ENCODE data around the gene SPHK2. TPM values are rescaled to one million over a fixed set of nuclear protein-coding genes. Genes with fewer than 3 reads are reported as not detected.

SPHK2 gene
- total RNA-seq, 4 donors from 2014 or later, result 41.8 to 185 (median 68.7) TPM

DNA sequence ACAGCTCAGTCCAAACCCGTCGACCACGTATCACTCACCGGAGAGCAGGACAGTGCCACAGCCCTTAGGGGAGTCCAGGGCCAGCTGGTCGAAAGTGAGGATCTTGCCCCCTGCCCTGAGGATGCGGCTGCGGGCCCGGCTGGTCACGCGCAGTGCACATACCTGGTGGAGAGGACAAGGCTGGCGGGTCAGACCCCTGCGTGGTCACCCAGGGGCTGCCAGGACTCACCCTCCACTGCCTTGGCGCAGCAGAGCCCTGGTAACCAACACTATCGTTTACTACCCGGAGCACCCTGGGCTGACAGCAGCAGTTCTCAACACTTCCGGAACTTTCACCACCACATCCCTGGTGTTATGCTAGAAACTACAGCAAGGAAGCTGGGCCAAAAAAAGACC is 3.3 kb upstream of the SPHK2 start:
- no peak overlapping the region for H3K4me3 ChIP-seq
- H3K4me1 ChIP-seq, result peaks cover 24 to 50% (median 48%) of the 10 kb centered on the region in 4 donors
- in situ Hi-C loops (cut with MboI; ENCODE audit: low pct_ligation_motif_present in 1 of 4, low pct_unique_long_range_greater_than_20kb in 1 of 4, low sequenced_read_pairs in 3 of 4), result no loop called here
- peak overlapping the region; percentile 90 to 97 (median 94) for H3K27ac ChIP-seq
- no peaks in the 10 kb centered on the region for H3K9me3 ChIP-seq
- no peak for DNase-seq
- TF ChIP-seq EP300 (IDR thresholded peaks at IDR 0.05; ENCODE audit: low read depth), result no peak
- no peak for TF ChIP-seq POLR2A (IDR thresholded peaks at IDR 0.05)
- TF ChIP-seq, protein P1, sequence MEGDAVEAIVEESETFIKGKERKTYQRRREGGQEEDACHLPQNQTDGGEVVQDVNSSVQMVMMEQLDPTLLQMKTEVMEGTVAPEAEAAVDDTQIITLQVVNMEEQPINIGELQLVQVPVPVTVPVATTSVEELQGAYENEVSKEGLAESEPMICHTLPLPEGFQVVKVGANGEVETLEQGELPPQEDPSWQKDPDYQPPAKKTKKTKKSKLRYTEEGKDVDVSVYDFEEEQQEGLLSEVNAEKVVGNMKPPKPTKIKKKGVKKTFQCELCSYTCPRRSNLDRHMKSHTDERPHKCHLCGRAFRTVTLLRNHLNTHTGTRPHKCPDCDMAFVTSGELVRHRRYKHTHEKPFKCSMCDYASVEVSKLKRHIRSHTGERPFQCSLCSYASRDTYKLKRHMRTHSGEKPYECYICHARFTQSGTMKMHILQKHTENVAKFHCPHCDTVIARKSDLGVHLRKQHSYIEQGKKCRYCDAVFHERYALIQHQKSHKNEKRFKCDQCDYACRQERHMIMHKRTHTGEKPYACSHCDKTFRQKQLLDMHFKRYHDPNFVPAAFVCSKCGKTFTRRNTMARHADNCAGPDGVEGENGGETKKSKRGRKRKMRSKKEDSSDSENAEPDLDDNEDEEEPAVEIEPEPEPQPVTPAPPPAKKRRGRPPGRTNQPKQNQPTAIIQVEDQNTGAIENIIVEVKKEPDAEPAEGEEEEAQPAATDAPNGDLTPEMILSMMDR (IDR thresholded peaks at IDR 0.05), result no peak
- no peak for TF ChIP-seq POLR2AphosphoS5 (IDR thresholded peaks at IDR 0.05)
- no peaks in the 10 kb centered on the region for H3K27me3 ChIP-seq
- H3K36me3 ChIP-seq, result peaks cover 0 to 19% (median 6%) of the 10 kb centered on the region in 4 donors
- 57% methylated on average over 10 of the region's 16 CpGs; no CpG with 5 or more reads in 1 of the 2 donors for WGBS, 2 donors (ENCODE audit: low coverage in 1 of 2)
- intact Hi-C loops (cut with DNase I; ENCODE audit: low total_unique reads), result no loop called here

DNA sequence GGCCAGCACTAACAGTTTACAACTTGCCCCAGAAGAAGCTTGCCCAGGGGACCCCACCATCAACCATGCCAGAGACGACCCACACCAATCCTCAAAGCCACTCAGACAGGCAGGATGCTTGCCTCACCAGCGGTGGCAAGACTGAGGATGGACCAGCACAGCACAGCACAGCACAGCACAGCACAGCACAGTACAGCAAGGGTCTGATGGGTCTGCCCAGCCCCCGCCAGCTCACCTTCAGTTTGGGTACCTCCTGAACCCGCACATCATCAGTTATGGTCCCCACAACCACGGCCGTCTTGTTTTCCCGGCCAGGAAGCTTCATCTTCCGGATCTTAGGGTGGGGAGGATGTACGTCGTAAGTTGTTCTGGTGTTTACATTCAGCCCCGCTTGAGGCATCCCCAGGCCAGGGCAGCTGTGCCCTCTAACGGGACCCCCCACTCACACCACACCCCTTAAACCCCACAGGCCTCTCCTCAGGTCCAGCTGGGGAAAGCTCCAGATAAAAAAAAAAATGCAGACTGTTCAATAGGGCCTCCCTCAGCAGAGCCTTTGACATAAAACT is 2.7 kb upstream of the SPHK2 start:
- Histone ChIP-seq H3K36me3 (peaks cover 0 to 19% (median 6%) of the 10 kb centered on the region in 4 donors), H3K4me1 (peaks cover 24 to 50% (median 48%) of the 10 kb centered on the region in 4 donors), H3K9me3 (no peaks in the 10 kb centered on the region), H3K4me3 (peak overlapping the region in 1 of 4 donors; percentile 90), H3K27me3 (no peaks in the 10 kb centered on the region), H3K27ac (peak overlapping the region; percentile 90 to 97 (median 94))
- TF ChIP-seq, protein P1 (IDR thresholded peaks at IDR 0.05), result no peak
- TF ChIP-seq POLR2AphosphoS5 (IDR thresholded peaks at IDR 0.05), result no peak
- in situ Hi-C loops (cut with MboI; ENCODE audit: low pct_ligation_motif_present in 1 of 4, low pct_unique_long_range_greater_than_20kb in 1 of 4, low sequenced_read_pairs in 3 of 4) (no loop called here), intact Hi-C loops (cut with DNase I; ENCODE audit: low total_unique reads) (no loop called here)
- no peak for DNase-seq
- 47% methylated on average over 12 of the region's 12 CpGs; no CpG with 5 or more reads in 1 of the 2 donors for WGBS, 2 donors (ENCODE audit: low coverage in 1 of 2)

DNA sequence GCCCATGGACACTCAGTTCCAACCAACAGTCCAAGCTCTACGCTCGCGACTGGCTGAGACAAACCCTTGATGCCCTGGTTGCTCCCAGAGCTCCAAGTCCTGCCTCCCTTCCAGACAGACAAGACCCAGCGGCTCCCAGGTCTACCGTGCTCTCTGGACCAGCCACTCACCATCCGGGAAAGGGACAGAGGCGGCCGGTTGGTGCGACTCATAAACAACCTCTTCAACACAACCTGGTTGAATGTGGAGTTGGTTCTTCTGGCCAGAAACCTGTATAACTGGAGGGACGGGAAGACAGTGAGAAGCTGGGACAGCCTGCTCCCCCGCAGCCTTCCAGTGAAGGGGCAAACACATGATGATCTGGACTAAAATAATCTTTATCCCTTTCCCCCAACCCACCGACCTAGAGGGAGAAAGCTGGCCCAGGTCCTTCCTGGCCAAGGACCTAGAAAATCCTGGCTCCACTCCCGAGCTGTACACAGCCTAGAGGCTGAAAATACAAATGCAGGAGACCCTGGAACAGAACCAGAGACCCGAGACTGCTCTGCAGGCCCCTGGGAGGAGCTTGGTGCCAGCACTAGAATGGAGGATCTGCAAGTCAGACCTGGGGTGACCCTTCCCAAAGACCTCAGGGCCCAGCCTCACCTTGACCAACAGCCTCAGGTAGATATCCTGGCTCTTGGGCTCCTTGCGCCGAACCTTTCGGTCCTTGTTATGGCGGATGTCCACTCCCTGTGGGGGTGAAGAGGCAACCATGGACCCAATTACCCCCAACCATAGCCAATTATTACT is 2.0 kb upstream of the SPHK2 start:
- Histone ChIP-seq H3K4me3 (peak overlapping the region in 3 of 4 donors; percentile 56 to 90 (median 73)), H3K4me1 (peaks cover 24 to 49% (median 46%) of the 10 kb centered on the region in 4 donors), H3K27ac (peak overlapping the region; percentile 90 to 97 (median 94)), H3K36me3 (peaks cover 0 to 19% (median 6%) of the 10 kb centered on the region in 4 donors), H3K27me3 (no peaks in the 10 kb centered on the region), H3K9me3 (no peaks in the 10 kb centered on the region)
- 41% methylated on average over 17 of the region's 18 CpGs; no CpG with 5 or more reads in 1 of the 2 donors for WGBS, 2 donors (ENCODE audit: low coverage in 1 of 2)
- intact Hi-C loops (cut with DNase I; ENCODE audit: low total_unique reads), result no loop called here
- TF ChIP-seq EP300 (IDR thresholded peaks at IDR 0.05; ENCODE audit: low read depth), result no peak
- TF ChIP-seq, protein P1 (IDR thresholded peaks at IDR 0.05), result peak in 1 of 5 experiments; percentile 23
- in situ Hi-C loops (cut with MboI; ENCODE audit: low pct_ligation_motif_present in 1 of 4, low pct_unique_long_range_greater_than_20kb in 1 of 4, low sequenced_read_pairs in 3 of 4), result no loop called here
- no peak for DNase-seq

GRCh38 chr19:48618278-48618915 is 909 bp upstream of the SPHK2 start:
- no peak for DNase-seq
- Histone ChIP-seq H3K27me3 (no peaks in the 10 kb centered on the region), H3K36me3 (peaks cover 0 to 19% (median 6%) of the 10 kb centered on the region in 4 donors), H3K4me3 (peak overlapping the region; percentile 56 to 90 (median 68)), H3K9me3 (no peaks in the 10 kb centered on the region), H3K27ac (peak overlapping the region; percentile 90 to 97 (median 94)), H3K4me1 (peaks cover 28 to 50% (median 44%) of the 10 kb centered on the region in 4 donors)
- intact Hi-C loops (cut with DNase I; ENCODE audit: low total_unique reads), result no loop called here
- whole genome bisulfite sequencing, 2 donors (ENCODE audit: low coverage in 1 of 2), result 0% methylated on average over 18 of the region's 18 CpGs; no CpG with 5 or more reads in 1 of the 2 donors
- in situ Hi-C loops (cut with MboI; ENCODE audit: low pct_ligation_motif_present in 1 of 4, low pct_unique_long_range_greater_than_20kb in 1 of 4, low sequenced_read_pairs in 3 of 4), result no loop called here
- TF ChIP-seq POLR2A (IDR thresholded peaks at IDR 0.05), result no peak
- TF ChIP-seq, protein P1 (IDR thresholded peaks at IDR 0.05), result no peak
- no peak for TF ChIP-seq POLR2AphosphoS5 (IDR thresholded peaks at IDR 0.05)
- TF ChIP-seq EP300 (IDR thresholded peaks at IDR 0.05; ENCODE audit: low read depth), result no peak

All from transverse colon (tissue), 4 donors.